Activated CD4-positive, alpha-beta T cell treated with anti-CD3 and anti-CD28 coated beads, Interleukin-2, amount 10 ng/mL, durations not matched to agents 7 days and 5 days (primary cell): Measurements from ENCODE around the gene NECAB2. TPM values are rescaled to one million over a fixed set of nuclear protein-coding genes. Genes with fewer than 3 reads are reported as not detected.

Experiments used
- CTCF ChIA-PET: fragments of 350-600 bp; sonication (Branson Sonifier 250); formaldehyde crosslinking; loops from one replicate; lab custom pipeline; 2021; ENCODE audit warnings: antibody characterized with exemption; lab: Charles Lee
- POLR2A ChIA-PET: fragments of 350-600 bp; sonication (Branson Sonifier 250); formaldehyde crosslinking; loops from one replicate; lab custom pipeline; 2021; ENCODE audit warnings: antibody characterized with exemption; lab: Charles Lee
- DNase-seq: peaks from one replicate; pipeline ENCODE4 v3.0.0-alpha.2; 2020
- H3K27ac Mint-ChIP-seq: one replicate; pipeline ENCODE4 v1.8.0; 2021; ENCODE audit warnings: mild to moderate bottlenecking, moderate library complexity, mixed read lengths
- H3K27me3 Mint-ChIP-seq: one replicate; pipeline ENCODE4 v1.8.0; 2021; ENCODE audit warnings: mixed read lengths
- H3K36me3 Mint-ChIP-seq: one replicate; pipeline ENCODE4 v1.8.0; 2021; ENCODE audit warnings: low read depth, mixed read lengths
- H3K4me1 Mint-ChIP-seq: one replicate; pipeline ENCODE4 v1.8.0; 2021; ENCODE audit warnings: mixed read lengths
- H3K4me3 Mint-ChIP-seq: one replicate; pipeline ENCODE4 v1.8.0; 2021; ENCODE audit warnings: mild to moderate bottlenecking, moderate library complexity, mixed read lengths
- H3K9me3 Mint-ChIP-seq: one replicate; pipeline ENCODE4 v1.8.0; 2021; ENCODE audit warnings: mixed read lengths
- total RNA-seq, 2 experiments: library from RNA; stranded (reverse); gene quantifications; one replicate each; pipeline ENCODE4 v1.2.3, GENCODE V29; 2021

The NECAB2 gene
- total RNA-seq, 2 experiments from 2014 or later, result not detected

GRCh38 chr16:84018710-84019109 lies 50.7 kb downstream of the NECAB2 start:
- no peak for DNase-seq
- Mint-ChIP-seq H3K4me1 (peaks cover 8% of the 10 kb centered on the region), H3K4me3 (no peak overlapping the region), H3K27me3 (peaks cover 3% of the 10 kb centered on the region), H3K9me3 (peaks cover 14% of the 10 kb centered on the region), H3K36me3 (peaks cover 4% of the 10 kb centered on the region), H3K27ac (no peak overlapping the region)
- POLR2A ChIA-PET, result no interaction called here
- CTCF ChIA-PET, result no interaction called here

GRCh38 chr16:84020353-84020752 lies 52.3 kb downstream of the NECAB2 start:
- CTCF ChIA-PET, result interaction anchor here (1.1 kb wide), 1 partner anchor 28 kb away, joined by 5 read pairs; no protein-coding TSS in a partner anchor
- POLR2A ChIA-PET, result no interaction called here
- peaks cover 3% of the 10 kb centered on the region for H3K27me3 Mint-ChIP-seq
- peaks cover 4% of the 10 kb centered on the region for H3K36me3 Mint-ChIP-seq
- H3K27ac Mint-ChIP-seq, result no peak overlapping the region
- H3K9me3 Mint-ChIP-seq, result peaks cover 14% of the 10 kb centered on the region
- no peak overlapping the region for H3K4me3 Mint-ChIP-seq
- DNase-seq, result no peak
- H3K4me1 Mint-ChIP-seq, result no peaks in the 10 kb centered on the region

GRCh38 chr16:84021488-84021887 lies 53.4 kb downstream of the NECAB2 start:
- ChIA-PET CTCF (no interaction called here), POLR2A (no interaction called here)
- Mint-ChIP-seq H3K36me3 (peaks cover 4% of the 10 kb centered on the region), H3K4me3 (no peak overlapping the region), H3K9me3 (peaks cover 11% of the 10 kb centered on the region), H3K4me1 (no peaks in the 10 kb centered on the region), H3K27ac (no peak overlapping the region), H3K27me3 (peaks cover 3% of the 10 kb centered on the region)
- DNase-seq, result no peak

- no peak overlapping the region for H3K4me3 Mint-ChIP-seq
- no peak overlapping the region for H3K27ac Mint-ChIP-seq
- H3K4me1 Mint-ChIP-seq, result no peaks in the 10 kb centered on the region
- H3K27me3 Mint-ChIP-seq, result peaks cover 5% of the 10 kb centered on the region
- H3K36me3 Mint-ChIP-seq, result peaks cover 4% of the 10 kb centered on the region
- ChIA-PET CTCF (no interaction called here), POLR2A (no interaction called here)
- no peak for DNase-seq
- peaks cover 11% of the 10 kb centered on the region for H3K9me3 Mint-ChIP-seq
Measured at GRCh38 chr16:84022644-84023043, 54.6 kb downstream of the NECAB2 start.

- ChIA-PET POLR2A (no interaction called here), CTCF (no interaction called here)
- no peak for DNase-seq
- Mint-ChIP-seq H3K27me3 (peaks cover 13% of the 10 kb centered on the region), H3K36me3 (peaks cover 4% of the 10 kb centered on the region), H3K4me3 (no peak overlapping the region), H3K4me1 (peaks cover 7% of the 10 kb centered on the region), H3K27ac (no peak overlapping the region), H3K9me3 (peaks cover 7% of the 10 kb centered on the region)
Measured at GRCh38 chr16:84024854-84025253, 56.8 kb downstream of the NECAB2 start.

GRCh38 chr16:84026606-84027005 lies 58.6 kb downstream of the NECAB2 start:
- Mint-ChIP-seq H3K36me3 (peaks cover under 1% of the 10 kb centered on the region), H3K27ac (no peak overlapping the region), H3K4me1 (peaks cover 8% of the 10 kb centered on the region), H3K4me3 (no peak overlapping the region), H3K27me3 (peaks cover 14% of the 10 kb centered on the region), H3K9me3 (peaks cover under 1% of the 10 kb centered on the region)
- CTCF ChIA-PET, result no interaction called here
- POLR2A ChIA-PET, result no interaction called here
- no peak for DNase-seq

DNA sequence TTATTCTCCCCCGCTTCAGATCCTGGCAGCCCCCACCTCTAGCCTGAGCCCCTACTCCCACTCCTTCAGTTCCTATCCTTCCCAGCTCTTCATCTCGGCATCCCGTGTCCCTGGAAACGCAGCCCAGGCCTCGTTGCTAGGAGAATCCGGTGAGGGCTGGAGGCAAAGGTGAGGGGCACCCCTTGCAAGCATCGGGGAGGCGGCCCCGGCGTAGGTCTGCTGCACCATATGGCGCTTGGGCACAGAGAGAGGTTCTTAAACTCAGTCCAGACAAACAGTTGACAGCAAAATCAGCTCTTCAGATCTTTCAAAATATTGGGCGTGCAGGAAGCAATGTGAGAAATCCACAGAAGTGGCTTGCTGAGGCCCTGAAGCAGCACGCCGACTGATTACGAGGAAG lies 59.6 kb downstream of the NECAB2 start:
- CTCF ChIA-PET, result interaction anchor here (0.9 kb wide), 1 partner anchor 10 kb away, joined by 6 read pairs; no protein-coding TSS in a partner anchor

GRCh38 chr16:84029297-84030047 lies 61.4 kb downstream of the NECAB2 start:
- H3K27ac Mint-ChIP-seq, result no peak overlapping the region
- DNase-seq, result no peak
- H3K9me3 Mint-ChIP-seq, result no peaks in the 10 kb centered on the region
- no peak overlapping the region for H3K4me3 Mint-ChIP-seq
- ChIA-PET POLR2A (no interaction called here), CTCF (interaction anchor here (1.2 kb wide), 1 partner anchor 157 kb away, joined by 3 read pairs; the partner anchor contains the start of gene TAF1C)
- peaks cover 8% of the 10 kb centered on the region for H3K4me1 Mint-ChIP-seq
- no peaks in the 10 kb centered on the region for H3K36me3 Mint-ChIP-seq
- H3K27me3 Mint-ChIP-seq, result peaks cover 14% of the 10 kb centered on the region

More for the DNA sequence above, 59.6 kb downstream of the NECAB2 start:
- peaks cover 8% of the 10 kb centered on the region for H3K4me1 Mint-ChIP-seq
- no peaks in the 10 kb centered on the region for H3K36me3 Mint-ChIP-seq
- H3K4me3 Mint-ChIP-seq, result no peak overlapping the region
- no peak overlapping the region for H3K27ac Mint-ChIP-seq
- no peak for DNase-seq
- POLR2A ChIA-PET, result no interaction called here
- H3K9me3 Mint-ChIP-seq, result no peaks in the 10 kb centered on the region
- H3K27me3 Mint-ChIP-seq, result peaks cover 14% of the 10 kb centered on the region

GRCh38 chr16:84031556-84031955 lies 63.5 kb downstream of the NECAB2 start:
- Mint-ChIP-seq H3K4me1 (peaks cover 8% of the 10 kb centered on the region), H3K27me3 (peaks cover 16% of the 10 kb centered on the region), H3K9me3 (peaks cover 7% of the 10 kb centered on the region), H3K36me3 (peaks cover 3% of the 10 kb centered on the region), H3K27ac (no peak overlapping the region), H3K4me3 (no peak overlapping the region)
- no peak for DNase-seq
- CTCF ChIA-PET, result no interaction called here
- POLR2A ChIA-PET, result no interaction called here

GRCh38 chr16:84032458-84033178 lies 64.6 kb downstream of the NECAB2 start:
- DNase-seq, result no peak
- Mint-ChIP-seq H3K36me3 (peaks cover 3% of the 10 kb centered on the region), H3K9me3 (peaks cover 7% of the 10 kb centered on the region), H3K27me3 (peaks cover 15% of the 10 kb centered on the region), H3K4me3 (no peak overlapping the region), H3K4me1 (peaks cover 8% of the 10 kb centered on the region), H3K27ac (no peak overlapping the region)
- ChIA-PET POLR2A (no interaction called here), CTCF (interaction anchor here (0.6 kb wide), 1 partner anchor 115 kb away, joined by 3 read pairs; no protein-coding TSS in a partner anchor)

GRCh38 chr16:84033251-84034195 lies 65.5 kb downstream of the NECAB2 start:
- Mint-ChIP-seq H3K27me3 (peaks cover 11% of the 10 kb centered on the region), H3K4me3 (no peak overlapping the region), H3K9me3 (peaks cover 7% of the 10 kb centered on the region), H3K27ac (no peak overlapping the region), H3K4me1 (peaks cover 8% of the 10 kb centered on the region), H3K36me3 (peaks cover 3% of the 10 kb centered on the region)
- CTCF ChIA-PET, result interaction anchor here (0.6 kb wide), 1 partner anchor 114 kb away, joined by 3 read pairs; no protein-coding TSS in a partner anchor
- POLR2A ChIA-PET, result no interaction called here
- no peak for DNase-seq

- DNase-seq, result no peak
- no peak overlapping the region for H3K4me3 Mint-ChIP-seq
- CTCF ChIA-PET, result no interaction called here
- H3K36me3 Mint-ChIP-seq, result peaks cover 3% of the 10 kb centered on the region
- no peak overlapping the region for H3K27ac Mint-ChIP-seq
- H3K27me3 Mint-ChIP-seq, result peaks cover 7% of the 10 kb centered on the region
- H3K4me1 Mint-ChIP-seq, result peaks cover 4% of the 10 kb centered on the region
- POLR2A ChIA-PET, result no interaction called here
- peaks cover 7% of the 10 kb centered on the region for H3K9me3 Mint-ChIP-seq
Measured at GRCh38 chr16:84034516-84034915, 66.5 kb downstream of the NECAB2 start.
